ENCODE data around the gene GMPR.
A peak's percentile ranks its signal among the peaks of the same experiment; 100 is the strongest.

The GMPR gene

DNA sequence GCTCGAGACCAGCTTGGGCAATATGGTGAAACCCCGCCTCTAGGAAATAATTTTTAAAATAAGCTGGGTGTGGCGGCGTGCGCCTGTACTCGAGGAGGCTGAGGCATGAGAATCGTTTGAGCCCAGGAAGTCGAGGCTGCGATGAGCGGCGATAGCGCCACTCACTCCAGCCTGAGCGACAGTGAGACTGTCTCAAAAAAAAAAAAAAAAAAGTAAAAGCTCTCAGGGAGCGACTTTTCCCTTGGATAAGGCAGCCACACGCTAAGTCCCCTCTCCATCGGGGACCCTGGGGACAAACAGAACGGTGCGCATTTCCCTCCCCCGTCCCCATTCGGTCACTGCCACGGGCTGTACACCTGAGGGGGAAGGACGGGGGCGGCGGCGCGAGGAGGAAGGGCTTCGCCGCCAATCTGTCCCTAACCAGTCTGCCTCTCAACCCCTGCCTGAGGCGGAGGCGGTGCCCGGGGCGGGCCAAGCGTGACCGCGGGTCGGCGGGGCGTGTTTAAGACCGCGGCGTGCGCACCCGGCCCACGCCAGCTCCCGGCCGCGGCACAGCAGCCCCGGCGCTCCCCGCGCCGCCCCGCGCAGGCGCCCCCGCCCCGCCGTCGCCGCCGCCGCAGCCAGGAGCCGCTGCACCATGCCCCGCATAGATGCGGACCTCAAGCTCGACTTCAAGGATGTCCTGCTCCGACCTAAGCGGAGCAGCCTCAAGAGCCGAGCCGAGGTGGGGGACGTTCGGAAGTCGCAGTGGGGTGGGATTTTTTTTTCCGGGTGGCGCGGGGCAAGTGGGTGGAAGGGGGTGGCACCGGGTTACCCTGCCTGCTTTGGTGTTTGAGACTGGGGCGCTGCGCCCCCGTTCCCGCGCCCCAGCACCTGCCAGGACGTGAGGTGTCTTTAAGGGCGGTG lies at the start of gene GMPR:
TSS of gene GMPR (plus strand) at position 531 of the 906 bp plus-strand sequence. CDS start at position 638, 107 bp downstream.
- DNase-seq (ENCODE audit: low spot score): peak; percentile 65

DNA sequence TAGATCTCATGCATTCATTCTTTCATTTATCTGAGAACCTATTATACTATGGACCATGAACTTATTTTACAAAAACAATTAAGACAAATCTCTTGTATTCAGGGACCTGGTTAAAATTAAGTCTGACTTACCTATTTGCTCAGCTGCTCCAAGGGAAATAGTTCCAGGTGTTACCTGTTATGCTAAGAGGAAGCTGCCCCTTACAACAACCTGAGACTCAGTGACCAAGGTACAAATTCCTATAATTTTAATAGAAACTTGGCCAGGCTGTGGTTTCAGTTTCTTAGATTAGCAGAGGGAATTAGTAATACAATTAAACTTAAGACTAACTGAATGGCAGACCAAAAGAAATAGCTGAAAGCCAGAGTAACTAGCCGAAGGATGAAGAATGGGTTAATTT lies 48.2 kb upstream of the GMPR start:
- no peak for DNase-seq (ENCODE audit: low spot score)

DNA sequence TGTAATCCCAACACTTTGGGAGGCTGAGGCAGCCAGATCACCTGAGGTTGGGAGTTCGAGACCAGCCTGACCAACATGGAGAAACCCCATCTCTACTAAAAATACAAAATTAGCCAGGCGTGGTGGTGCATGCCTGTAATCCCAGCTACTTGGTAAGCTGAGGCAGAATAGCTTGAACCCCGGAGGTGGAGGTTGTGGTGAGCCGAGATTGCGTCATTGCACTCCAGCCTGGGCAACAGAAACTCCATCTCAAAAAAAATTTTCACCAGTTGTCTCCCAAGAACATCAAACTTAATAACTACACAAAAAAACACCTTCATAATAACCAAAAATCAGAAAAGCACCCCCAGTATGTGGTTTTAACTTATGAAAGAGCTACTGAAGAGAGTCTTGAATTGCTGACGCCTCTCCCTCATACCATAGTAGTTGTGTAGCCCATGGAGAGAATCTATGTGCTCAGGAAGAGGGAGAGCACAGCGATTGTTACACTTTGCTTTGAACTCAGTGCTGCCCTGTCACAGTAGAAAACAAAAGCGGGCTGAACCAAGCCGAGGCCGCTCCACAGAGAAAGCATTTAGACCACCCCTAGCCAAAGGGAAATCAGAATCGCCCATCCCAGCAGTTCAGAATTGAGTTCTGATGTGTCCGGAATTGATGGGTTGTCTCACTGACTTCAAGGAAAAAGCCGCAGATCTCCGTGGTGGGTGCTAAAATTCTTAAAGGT lies 42.0 kb upstream of the GMPR start:
- no peak for DNase-seq (ENCODE audit: low spot score)

DNA sequence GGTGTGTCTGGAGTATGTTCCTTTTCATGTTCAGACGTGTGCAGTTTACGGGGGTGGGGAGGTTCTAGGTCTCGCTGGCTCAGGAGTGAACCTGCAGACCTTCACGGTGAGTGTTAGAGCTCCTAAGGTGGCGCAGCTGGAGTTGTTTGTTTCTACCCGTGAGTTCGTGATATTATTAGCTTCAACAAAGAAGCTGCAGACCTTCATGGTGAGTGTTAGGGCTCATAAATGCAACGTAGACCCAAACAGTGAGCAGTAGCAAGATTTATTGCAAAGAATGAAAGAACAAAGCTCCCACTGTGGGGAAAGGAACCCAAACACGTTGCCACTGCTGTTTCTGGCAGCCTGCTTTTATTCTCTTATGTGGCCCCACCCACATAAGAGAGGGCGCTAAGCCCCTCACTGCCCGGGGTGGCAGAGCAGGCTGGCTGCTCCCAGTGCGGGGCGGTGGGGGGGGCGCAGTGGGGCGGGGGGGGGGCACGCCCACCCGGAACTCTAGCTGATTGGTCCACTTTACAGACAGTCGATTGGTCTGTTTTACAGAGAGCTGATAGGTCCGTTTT lies 41.3 kb upstream of the GMPR start:
- DNase-seq (ENCODE audit: low spot score): no peak

DNA sequence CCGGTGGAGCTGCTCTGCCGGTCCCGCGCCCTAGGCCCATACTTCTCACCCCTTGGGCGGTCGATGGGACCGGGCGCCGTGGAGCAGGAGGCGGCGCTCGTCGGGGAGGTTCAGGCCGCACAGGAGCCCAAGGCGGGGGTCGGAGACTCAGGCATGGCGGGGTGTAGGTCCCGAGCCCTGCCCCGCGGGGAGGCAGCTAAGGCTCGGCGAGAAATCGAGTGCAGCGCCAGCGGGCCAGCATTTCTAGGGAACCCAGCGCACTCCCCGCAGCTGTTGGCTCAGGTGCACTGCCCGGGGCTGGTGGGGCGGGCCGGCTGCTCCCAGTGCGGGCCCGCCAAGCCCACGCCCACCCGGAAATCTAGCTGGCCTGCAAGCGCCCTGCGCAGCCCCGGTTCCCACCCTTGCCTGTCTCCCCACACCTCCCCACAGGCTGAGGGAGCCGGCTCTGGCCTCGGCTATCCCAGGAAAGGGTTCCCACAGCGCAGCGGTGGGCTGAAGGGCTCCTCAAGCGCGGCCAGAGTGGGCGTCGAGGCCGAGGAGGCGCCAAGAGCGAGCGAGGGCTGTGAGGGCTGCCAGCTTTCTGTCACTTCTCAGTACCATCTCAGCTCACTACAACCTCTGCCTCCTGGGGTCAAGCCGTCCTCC lies 40.2 kb upstream of the GMPR start:
- DNase-seq (ENCODE audit: low spot score): no peak

DNA sequence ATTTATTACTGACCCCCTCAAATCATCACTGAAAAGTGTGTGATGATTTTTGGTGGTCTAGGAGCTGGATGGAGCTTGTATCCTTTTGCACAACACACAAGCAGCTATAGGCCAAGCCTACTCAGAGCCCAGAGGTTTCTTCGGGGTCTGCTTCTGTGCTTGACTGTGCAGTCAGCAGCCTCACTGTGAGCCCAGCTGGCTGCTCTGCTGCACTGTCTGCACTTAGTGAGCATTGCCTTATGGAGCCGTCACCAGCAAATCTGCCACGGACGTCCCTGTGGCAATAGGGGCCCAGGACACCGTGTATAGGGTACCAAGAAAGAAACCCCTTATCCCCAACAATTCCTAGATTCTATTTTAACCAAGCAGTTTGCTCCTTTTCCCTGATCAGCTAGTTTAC lies 38.6 kb upstream of the GMPR start:
- DNase-seq (ENCODE audit: low spot score): peak; percentile 48

DNA sequence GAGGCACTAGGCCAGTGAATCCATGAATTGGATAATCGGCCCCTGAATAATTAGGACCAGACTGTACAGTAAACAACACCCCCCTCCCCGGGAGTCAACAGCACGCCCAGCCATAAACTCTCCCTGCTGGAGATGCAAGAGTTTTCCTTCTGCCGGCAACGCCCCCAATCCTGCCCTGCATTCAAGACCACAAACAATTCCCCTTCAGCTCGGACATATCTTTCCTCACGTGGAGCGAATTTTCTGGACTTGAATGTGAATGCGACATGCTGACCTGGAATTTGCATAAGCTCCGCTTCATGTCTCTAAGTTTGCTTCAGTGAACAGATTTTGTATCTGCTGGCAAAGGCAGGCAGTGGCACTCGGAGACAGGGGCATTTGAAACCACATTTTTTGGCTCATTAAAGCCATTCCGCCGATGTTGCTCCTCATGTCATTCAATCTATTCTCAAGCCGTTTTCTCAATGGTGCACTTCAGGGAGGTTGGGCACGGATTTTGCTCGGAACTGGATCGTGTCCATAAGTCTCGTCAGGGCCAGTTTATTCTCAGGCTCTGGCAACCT lies 38.0 kb upstream of the GMPR start:
- DNase-seq (ENCODE audit: low spot score): peak; percentile 33

DNA sequence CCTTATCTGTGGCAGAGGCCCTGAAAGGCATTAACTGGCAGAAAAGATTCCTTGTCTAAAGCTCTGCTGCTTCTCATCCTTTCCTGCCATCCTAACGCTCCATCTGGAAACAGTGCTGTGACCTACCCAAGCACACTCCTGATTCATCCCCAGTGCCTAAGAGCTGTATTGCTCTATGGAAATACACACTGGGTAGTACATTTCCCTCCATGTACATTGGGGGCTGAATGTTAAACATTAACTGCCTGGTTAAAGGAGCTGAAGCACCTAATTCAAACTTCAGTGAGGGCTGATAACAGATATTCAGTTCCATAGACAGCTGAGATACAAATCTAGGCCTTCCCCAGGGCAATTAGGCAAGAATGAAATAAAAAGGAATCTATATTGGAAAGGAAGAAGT lies 36.7 kb upstream of the GMPR start:
- no peak for DNase-seq (ENCODE audit: low spot score)

DNA sequence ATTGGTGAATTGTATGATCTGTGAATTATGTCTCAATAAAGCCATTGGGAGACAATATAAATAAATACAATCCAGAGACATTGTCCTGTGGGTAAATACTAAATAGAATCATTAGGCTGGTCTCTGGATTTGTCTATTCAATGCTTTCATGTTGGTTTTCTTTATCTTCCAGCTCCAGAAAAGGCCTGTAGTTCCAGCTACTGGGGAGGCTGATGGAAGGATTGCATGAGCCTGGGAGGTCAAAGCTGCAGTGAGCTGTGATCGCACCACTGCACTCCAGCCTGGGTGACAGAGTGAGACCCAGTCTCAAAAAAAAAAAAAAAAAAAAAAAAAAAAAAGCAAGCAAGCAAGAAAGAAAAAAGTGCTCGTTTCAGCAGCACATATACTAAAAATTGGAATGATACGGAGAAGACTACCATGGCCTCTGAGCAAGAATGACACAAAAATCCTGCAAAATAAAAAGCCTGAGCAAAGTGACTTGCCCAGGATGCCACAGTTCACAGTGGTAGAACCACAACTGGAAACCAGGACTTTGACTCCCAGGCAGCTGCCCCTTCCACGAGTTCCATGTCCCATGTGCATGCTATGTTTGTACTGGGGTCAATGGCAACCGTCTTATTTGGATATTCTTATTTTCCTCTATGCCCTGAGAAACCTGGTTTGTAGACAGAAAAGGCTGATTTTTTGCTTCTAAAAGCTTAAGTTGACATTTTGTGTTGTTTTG lies 33.6 kb upstream of the GMPR start:
- no peak for DNase-seq (ENCODE audit: low spot score)

DNA sequence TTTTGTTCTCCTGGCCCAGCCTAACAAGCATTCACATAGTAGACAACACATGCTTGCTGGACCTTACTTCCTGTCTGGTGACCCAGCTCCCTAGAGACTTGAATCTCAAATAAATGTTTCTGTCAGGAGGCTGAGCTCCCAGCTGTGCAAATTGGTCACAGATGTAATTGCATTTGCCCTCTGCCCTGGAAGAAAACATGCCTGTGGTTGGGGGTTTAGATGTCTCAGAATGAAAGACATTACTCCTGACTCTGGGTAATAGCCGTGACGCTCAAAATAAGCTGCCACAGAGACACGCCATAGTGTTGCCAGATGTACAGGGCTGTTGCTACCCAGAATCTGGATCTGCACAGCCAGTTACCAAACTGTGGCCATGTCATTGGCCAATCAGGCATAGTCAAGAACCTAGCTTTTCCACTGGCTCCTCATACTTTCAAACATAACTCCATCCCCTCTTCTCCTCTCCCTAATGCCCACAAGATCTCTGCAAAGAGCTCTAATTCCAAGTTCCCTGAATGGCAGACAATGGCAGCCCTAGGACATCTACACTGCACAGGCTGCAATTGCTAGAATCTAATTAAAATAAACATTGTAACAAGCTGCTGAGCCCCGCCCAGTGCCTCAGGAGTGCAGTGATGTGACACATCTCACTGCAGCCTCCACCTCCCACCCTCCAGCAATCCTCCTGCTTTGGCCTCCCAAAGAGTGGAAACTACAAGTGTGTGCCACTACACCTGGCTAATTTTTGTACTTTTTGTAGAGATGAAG lies 32.8 kb upstream of the GMPR start:
- no peak for DNase-seq (ENCODE audit: low spot score)

DNA sequence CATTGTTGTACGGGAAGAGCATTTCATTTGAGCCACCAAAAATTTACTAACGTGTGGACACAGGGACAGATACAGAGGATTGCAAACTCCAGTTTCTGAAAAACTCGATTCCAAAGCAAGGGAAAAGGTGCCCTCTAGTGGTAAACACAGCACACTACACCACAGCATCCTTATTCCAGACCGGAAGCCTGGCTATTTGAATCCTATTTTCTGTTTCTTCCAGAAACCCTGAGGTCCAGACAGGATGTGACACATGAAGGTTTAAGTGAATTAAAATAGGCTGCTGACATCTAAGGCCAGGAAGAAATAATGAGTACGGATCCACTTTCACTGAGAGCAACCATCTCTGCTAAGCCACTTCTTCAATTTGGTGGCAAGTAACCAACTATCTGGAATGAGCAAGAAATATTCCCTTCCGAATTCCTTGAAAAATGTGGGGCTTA lies 31.8 kb upstream of the GMPR start:
- DNase-seq (ENCODE audit: low spot score): peak; percentile 75

DNA sequence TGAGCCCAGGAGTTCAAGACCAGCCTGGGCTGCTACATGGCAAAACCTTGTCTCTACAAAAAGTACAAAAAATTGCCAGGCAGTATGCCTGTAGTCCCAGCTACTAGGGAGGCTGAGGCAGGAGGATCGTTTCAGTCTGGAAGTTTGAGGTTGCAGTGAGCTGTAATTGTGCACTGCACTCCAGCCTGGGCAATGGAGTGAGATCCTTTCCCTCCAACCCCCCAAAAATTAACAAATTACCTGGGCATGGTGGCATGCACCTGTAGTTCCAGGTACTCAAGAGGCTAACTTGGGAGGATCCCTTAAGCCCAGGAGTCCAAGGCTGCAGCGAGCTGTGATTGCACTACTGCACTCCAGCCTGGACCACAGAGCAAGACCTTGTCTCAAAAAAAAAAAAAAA lies 29.4 kb upstream of the GMPR start:
- DNase-seq (ENCODE audit: low spot score): no peak

DNA sequence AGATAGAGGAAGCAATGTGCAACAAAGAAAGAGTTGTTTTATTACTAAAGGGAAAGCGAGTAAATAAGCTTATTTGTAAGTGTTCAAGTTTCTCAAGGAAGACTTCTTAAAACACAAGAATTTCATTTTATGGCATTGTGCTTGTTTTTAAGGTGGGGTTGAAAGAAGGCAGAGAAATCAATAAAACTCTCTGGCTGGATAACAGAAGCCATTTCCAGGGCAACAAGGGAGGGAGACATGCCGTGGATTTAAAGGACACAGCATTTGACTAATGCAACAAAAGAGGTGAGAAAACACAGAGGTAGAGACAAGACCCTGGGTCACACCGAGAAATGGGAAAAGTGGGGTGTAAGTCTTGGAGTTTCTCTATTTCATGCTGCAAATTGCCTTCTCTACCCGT lies 28.8 kb upstream of the GMPR start:
- DNase-seq (ENCODE audit: low spot score): no peak

DNA sequence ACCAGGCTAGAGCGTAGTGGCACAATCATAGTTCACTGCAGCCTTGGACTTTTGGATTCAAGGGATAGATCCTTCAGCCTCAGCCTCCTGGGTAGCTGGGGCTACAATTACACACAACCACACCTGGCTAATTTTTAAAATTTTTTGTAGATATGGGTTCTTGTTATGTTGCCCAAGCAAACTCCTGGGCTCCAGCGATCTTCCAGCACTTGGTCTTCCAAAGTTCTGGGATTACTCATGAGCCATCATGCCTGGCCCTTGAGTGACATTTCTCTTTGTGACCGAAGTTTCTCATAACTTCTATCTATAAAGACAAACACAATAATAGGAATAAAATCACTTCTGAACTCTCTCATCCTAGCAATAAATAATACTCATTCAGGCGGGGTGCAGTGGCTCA lies 26.1 kb upstream of the GMPR start:
- DNase-seq (ENCODE audit: low spot score): no peak

DNA sequence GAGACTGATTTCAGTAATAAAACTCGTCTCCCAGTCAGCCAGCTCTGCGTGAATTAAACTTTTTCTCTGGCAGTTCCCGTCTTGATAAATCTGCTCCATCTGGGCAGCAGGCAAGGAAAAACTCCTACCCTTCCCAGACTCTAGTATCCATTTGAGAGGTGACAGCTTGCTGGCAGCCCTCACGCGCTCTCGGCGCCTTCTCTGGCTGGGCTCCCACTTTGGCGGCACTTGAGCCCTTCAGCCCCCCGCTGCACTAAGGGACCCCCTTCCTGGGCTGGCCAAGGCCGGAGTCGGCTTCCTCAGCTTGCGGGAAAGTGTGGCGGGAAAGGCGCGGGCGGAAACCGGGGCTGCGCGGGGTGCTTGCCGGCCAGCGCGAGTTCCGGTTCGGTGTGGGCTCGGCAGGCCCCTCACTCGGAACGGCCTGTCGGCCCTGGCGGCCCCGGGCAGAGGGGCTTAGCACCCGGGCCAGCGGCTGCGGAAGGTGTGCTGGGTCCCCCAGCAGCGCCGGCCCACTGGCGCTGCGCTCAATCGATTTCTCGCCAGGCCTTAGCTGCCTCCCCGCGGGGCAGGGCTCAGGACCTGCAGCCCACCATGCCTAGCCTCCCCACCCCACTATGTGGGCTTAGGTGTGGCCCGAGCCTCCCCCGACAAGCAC lies 21.8 kb upstream of the GMPR start:
- DNase-seq (ENCODE audit: low spot score): no peak

DNA sequence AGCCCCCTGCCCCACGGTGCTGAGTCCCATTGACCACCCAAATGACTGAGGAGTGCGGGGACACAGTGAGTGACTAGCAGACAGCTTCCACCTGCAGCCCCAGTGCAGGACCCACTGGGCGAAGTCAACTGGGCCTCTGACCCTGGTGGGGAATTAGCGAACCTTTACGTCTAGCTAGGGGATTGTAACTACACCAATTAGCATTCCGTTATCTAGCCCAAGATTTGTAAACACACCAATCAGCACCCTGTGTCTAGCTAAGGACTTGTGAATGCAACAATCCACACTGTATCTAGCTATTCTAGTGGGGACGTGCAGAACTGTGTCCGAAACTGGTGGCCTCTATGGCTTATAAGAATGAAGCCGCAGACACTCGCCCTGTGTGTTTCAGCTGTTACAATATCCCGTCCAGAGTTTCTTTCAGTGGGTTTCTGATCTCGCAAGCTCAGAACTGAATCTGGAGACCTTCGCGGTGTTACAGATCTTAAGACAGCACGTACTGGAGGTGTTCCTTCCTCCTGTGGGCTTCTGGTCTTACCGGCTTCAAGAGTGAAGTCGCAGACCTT lies 21.1 kb upstream of the GMPR start:
- DNase-seq (ENCODE audit: low spot score): no peak

DNA sequence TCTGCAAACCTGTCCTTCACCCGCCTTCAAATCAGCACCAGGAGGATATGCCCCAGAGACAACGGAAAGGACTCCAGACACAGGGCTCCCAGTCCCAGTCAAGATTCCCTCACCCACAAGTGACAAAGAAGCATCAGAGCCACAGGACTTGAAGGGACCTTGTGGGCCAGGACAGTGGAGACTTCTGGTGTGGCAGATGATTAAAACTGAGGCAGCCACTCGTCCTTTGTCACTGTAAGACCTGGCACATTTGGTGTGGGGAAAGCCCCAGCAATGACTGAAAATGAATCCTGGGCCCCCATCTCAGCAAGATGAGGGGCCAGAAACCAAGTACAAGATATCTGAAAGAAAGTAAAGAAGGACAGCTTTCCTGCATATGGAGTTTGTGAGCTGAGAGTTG lies 15.6 kb upstream of the GMPR start:
- no peak for DNase-seq (ENCODE audit: low spot score)

DNA sequence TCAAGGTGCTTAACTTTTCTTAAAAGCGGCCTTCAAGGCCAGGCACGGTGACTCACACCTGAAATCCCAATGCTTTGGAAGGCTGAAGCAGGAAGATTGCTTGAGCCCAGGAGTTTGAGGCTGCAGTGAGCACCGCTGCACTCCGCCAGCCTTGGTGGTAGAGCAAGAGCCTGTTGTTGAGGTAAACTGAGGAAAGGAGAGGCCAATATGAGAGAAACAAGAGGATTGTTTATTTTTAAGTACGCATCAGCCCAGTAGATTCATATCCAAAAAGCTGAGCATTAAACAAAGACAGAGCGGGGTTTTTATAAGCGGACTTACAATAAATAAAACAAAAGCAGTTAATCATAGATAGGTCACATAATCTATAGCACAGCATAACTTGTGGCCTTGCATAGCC lies 15.0 kb upstream of the GMPR start:
- DNase-seq (ENCODE audit: low spot score): no peak

DNA sequence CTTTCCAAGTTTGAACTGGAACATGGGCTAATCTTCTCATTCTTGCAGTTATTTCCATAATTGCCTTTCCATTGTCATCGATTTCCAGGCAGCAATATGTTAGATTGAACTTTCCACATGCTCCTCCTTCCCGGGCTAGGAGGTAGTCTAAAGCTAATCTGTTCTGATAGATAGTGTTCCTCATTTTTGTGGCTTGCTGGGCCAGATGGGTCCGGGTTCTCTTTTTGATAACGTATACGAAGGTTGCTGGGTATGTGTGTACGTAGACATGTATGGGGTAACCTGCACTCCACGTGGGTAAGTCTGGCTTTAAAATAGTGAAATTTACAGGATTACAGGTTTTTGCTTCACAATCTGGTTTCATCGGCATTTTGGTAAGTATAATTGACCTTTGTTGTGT lies 14.0 kb upstream of the GMPR start:
- DNase-seq (ENCODE audit: low spot score): no peak

Measured in Ammon's horn (tissue), 1 donor.